ENCODE data around the gene TENT5A.

DNA sequence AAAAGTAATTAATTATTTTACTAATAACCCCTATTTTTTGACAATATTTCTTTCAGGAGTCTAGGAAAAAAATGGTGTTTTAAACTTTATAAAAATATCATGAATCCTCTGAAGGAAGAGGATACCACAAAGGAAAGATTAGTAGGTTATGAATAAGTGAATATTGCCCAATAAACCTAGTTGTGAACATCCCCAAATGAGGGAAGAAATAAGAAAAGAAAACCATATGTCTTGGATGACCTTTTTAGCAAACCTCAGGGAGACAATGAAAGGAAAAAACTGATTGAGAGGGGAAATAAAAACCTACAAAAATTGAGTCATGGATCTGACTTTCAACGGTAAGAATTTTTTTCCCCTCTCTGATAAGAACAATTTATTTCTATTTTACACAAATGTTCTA is 34.4 kb downstream of the TENT5A start:
- TF ChIP-seq CTCF (IDR thresholded peaks at IDR 0.05; ENCODE audit: low read length) (no peak), EZH2phosphoT487 (IDR thresholded peaks at IDR 0.05; ENCODE audit: low read length) (no peak)
